Dermis microvascular lymphatic vessel endothelial cell (primary cell): ENCODE measurements around the gene SEC14L2. TPM values are rescaled to one million over a fixed set of nuclear protein-coding genes. Genes with fewer than 3 reads are reported as not detected.

Experiments
- DNase-seq, 2 donors: peaks; one replicate each; pipeline versions ENCODE4 v3.0.0 to v3.0.0-alpha.2; 2010; ENCODE audit warnings: low read depth in 2 of 2
- total RNA-seq: library from RNA; depleted of rRNA; stranded (reverse); fragments of >200 nt; gene quantifications from 2 replicates; pipeline ENCODE4 v1.2.1, GENCODE V29; 2014

Gene SEC14L2
- total RNA-seq, 1 donor from 2014 or later: 11.7 TPM

GRCh38 chr22:30404307-30404706 is 7.5 kb downstream of the SEC14L2 start:
- DNase-seq: no peak

GRCh38 chr22:30405731-30406130 is 8.9 kb downstream of the SEC14L2 start:
- no peak for DNase-seq

GRCh38 chr22:30406400-30406799 is 9.6 kb downstream of the SEC14L2 start:
- no peak for DNase-seq

GRCh38 chr22:30408388-30409102 is 11.7 kb downstream of the SEC14L2 start:
- DNase-seq: peak; percentile 70 to 80

GRCh38 chr22:30411780-30412179 is 15.0 kb downstream of the SEC14L2 start:
- no peak for DNase-seq

- DNase-seq: no peak
These were observed 16.2 kb downstream of the SEC14L2 start for GRCh38 chr22:30413001-30413400.

- DNase-seq: no peak
These were observed 17.1 kb downstream of the SEC14L2 start for GRCh38 chr22:30413745-30414524.

- DNase-seq: no peak
These were observed 17.8 kb downstream of the SEC14L2 start for GRCh38 chr22:30414525-30415047.

GRCh38 chr22:30416403-30416802 is 19.6 kb downstream of the SEC14L2 start:
- DNase-seq: no peak

- no peak for DNase-seq
These were observed 20.0 kb downstream of the SEC14L2 start for GRCh38 chr22:30416837-30417236.

- peak; percentile 84 to 88 for DNase-seq
These were observed 23.7 kb downstream of the SEC14L2 start for GRCh38 chr22:30420347-30421125.

GRCh38 chr22:30421695-30422480 is 25.1 kb downstream of the SEC14L2 start:
- DNase-seq: peak; percentile 81 to 88

- peak in 1 of 2 donors; percentile 58 for DNase-seq
These were observed 25.9 kb downstream of the SEC14L2 start for GRCh38 chr22:30422481-30423300.

- DNase-seq: peak; percentile 12 to 56
These were observed 26.6 kb downstream of the SEC14L2 start for GRCh38 chr22:30423301-30423958.

GRCh38 chr22:30423959-30424533 is 27.2 kb downstream of the SEC14L2 start:
- DNase-seq: peak; percentile 99 to 100

GRCh38 chr22:30424534-30425326 is 27.9 kb downstream of the SEC14L2 start:
- DNase-seq: no peak

- no peak for DNase-seq
These were observed 28.5 kb downstream of the SEC14L2 start for GRCh38 chr22:30425327-30425615.

GRCh38 chr22:30425616-30426387 is 29.0 kb downstream of the SEC14L2 start, which contains the start of gene MTFP1:
Gene MTFP1, plus strand, starts transcription at chr22:30425768. Its CDS starts 112 bp downstream, at chr22:30425880.
- DNase-seq: peak; percentile 33 to 79
